DND-41 (cell line): ENCODE measurements around the gene LMLN.

Experiments used
- CTCF ChIP-seq: IDR thresholded peaks from 2 replicates; pipeline ENCODE4 v1.5.1; 2012; ENCODE audit warnings: borderline replicate concordance, low read length, moderate library complexity, mild to moderate bottlenecking; ENCODE audit not compliant: poor library complexity, severe bottlenecking; ENCODE audit errors: extremely low read depth
- EZH2 ChIP-seq: IDR thresholded peaks from 3 replicates; pipeline ENCODE4 v1.6.1; 2012; ENCODE audit warnings: borderline replicate concordance, low read depth, mild to moderate bottlenecking, moderate library complexity, low read length, inconsistent platforms; ENCODE audit not compliant: severe bottlenecking

- TF ChIP-seq CTCF (no peak), EZH2 (no peak)
Observed at GRCh38 chr3:198043119-198043518, 83.1 kb downstream of the LMLN start.
